Astrocyte of the spinal cord (primary cell): Measurements from ENCODE around the gene NSUN6.
"Not testable (repeated sequence)": the region's sequence is repeated elsewhere in the genome, so short reads cannot be mapped to it uniquely, and the experiment has no call there.

Experiments
- DNase-seq: peaks from one replicate; pipeline ENCODE4 v3.0.0; 2011; ENCODE audit warnings: low read depth, low spot score
- H3K4me3 ChIP-seq: 2 replicates; pipeline ENCODE4 v1.5.1; 2011; ENCODE audit warnings: low read depth, mild to moderate bottlenecking, low read length, moderate library complexity
- CTCF ChIP-seq: IDR thresholded peaks from 2 replicates; pipeline ENCODE4 v1.5.1; 2012; ENCODE audit warnings: low read depth, mild to moderate bottlenecking, low read length, inconsistent platforms
- in situ Hi-C: cut with HindIII; loops from 2 replicates; pipeline ENCODE4 v1.10.0; 2017; ENCODE audit warnings: low sequenced_read_pairs

The NSUN6 gene

GRCh38 chr10:18571076-18571475, 80.3 kb downstream of the NSUN6 start:
- no peak for TF ChIP-seq CTCF
- in situ Hi-C loops, result no loop called here

GRCh38 chr10:18570386-18570785, 81.0 kb downstream of the NSUN6 start:
- DNase-seq, H3K4me3 ChIP-seq, in situ Hi-C loops: not testable (repeated sequence)

More at GRCh38 chr10:18571076-18571475, 80.3 kb downstream of the NSUN6 start:
- no peak overlapping the region for H3K4me3 ChIP-seq
- no peak for DNase-seq

- no peak for TF ChIP-seq CTCF
Observed at GRCh38 chr10:18567343-18567856, 84.0 kb downstream of the NSUN6 start.

GRCh38 chr10:18566177-18566576, 85.2 kb downstream of the NSUN6 start:
- no peak for DNase-seq
- TF ChIP-seq CTCF, result no peak
- H3K4me3 ChIP-seq, result no peak overlapping the region
- in situ Hi-C loops, result no loop called here

More at GRCh38 chr10:18567343-18567856, 84.0 kb downstream of the NSUN6 start:
- in situ Hi-C loops, result no loop called here
- no peak overlapping the region for H3K4me3 ChIP-seq
- no peak for DNase-seq

GRCh38 chr10:18565006-18565405, 86.4 kb downstream of the NSUN6 start:
- TF ChIP-seq CTCF, result no peak
- no peak for DNase-seq
- in situ Hi-C loops, result no loop called here
- no peak overlapping the region for H3K4me3 ChIP-seq

GRCh38 chr10:18563003-18563726, 88.2 kb downstream of the NSUN6 start:
- H3K4me3 ChIP-seq, result no peak overlapping the region
- no peak for TF ChIP-seq CTCF
- no peak for DNase-seq
- in situ Hi-C loops, result no loop called here

- TF ChIP-seq CTCF, result no peak
- H3K4me3 ChIP-seq, result no peak overlapping the region
- DNase-seq, result no peak
- in situ Hi-C loops, result no loop called here
Observed at GRCh38 chr10:18561861-18562551, 89.4 kb downstream of the NSUN6 start.
